Measurements from ENCODE around the gene ATP6V1B1. TPM values are rescaled to one million over a fixed set of nuclear protein-coding genes. Genes with fewer than 3 reads are reported as not detected.

ATP6V1B1 gene
- total RNA-seq, 1 experiment from 2014 or later = 0.40 TPM

- no peak for DNase-seq (ENCODE audit: low read depth)
These were observed 7.6 kb downstream of the ATP6V1B1 start for GRCh38 chr2:70943205-70943871.

- no peak for DNase-seq (ENCODE audit: low read depth)
These were observed 8.5 kb downstream of the ATP6V1B1 start for GRCh38 chr2:70944111-70944690.

DNA sequence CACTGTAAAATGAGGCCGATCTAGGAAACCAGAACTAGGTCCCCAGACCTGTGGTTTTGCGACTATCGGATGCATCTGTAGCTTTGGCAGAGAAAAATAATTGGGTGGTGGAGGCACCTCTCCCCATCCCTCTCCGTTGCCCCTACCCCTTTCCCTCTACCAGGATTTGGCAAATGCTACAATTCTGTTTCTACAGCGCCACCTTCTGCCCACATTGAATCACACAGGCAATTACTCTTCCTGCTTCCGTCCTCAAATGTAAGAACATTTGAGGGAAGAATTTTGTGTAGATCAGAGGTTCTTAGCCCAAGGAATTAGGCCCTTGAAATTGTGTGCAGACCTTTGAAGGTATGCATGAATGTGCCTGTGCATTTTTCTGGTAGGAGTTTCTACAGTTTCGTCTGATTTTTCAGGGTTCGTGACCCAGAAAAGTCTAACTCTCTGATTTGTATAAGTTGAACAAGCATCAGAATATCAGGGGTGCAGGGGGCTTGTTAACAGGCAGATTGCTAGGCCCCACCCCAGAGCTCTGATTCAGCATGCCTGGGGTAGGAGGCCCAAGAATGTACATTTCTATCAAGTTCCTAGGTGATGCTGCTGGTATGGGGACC, 11.2 kb downstream of the ATP6V1B1 start:
- DNase-seq (ENCODE audit: low read depth) = peak; percentile 64

DNA sequence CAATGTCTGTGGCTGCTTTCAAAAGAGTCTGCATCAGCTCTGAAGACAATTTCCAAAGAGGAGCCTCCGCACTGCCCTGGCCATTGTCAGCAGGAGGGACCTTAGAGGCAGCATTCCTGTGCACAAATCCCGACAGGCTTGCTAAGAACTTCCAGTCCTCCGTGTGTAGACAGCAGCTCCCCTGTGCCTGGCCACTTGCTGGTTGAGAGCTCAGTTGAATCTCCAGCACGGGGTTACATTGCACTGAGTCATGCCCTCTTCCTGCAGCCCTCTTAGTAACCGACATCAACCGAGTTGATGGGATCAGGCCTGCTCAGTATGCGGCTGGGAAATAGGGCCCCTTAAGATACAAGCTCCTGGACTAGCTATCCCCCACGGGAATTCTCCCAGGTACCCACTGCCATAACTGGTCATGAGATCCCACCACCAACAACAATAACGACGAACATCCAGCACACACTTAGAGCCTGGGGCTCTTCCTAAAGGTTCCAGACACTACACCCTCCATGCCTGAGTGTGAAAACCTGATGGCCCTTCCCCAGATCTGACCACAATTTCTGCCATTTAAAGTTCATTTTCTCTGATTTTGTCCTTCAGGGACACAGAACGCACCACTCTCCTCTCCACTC, 12.0 kb downstream of the ATP6V1B1 start:
- peak; percentile 84 for DNase-seq (ENCODE audit: low read depth)

GRCh38 chr2:70948337-70949003, 12.8 kb downstream of the ATP6V1B1 start:
- DNase-seq (ENCODE audit: low read depth) = peak; percentile 87

GRCh38 chr2:70949086-70949485, 13.4 kb downstream of the ATP6V1B1 start:
- no peak for DNase-seq (ENCODE audit: low read depth)

DNA sequence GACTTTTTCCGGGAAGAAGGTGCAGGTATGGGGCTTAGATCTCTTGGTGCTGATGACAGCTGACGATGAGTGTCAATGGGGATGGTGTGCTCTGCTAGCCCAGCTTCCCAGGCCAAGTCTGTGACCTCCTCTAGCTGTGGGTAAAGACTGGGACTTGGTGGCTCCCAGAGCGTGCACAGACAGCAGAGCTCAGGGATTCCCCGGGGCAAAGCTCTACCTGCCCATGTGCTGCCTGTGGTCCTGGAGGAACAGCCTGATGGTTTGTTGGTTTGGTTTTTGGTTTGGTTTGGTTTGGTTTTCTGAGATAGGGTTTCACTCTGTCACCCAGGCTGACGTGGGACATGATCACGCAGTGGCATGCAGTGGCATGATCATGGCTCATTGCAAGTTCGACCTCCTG, 19.2 kb downstream of the ATP6V1B1 start:
- DNase-seq (ENCODE audit: low read depth) = no peak

DNA sequence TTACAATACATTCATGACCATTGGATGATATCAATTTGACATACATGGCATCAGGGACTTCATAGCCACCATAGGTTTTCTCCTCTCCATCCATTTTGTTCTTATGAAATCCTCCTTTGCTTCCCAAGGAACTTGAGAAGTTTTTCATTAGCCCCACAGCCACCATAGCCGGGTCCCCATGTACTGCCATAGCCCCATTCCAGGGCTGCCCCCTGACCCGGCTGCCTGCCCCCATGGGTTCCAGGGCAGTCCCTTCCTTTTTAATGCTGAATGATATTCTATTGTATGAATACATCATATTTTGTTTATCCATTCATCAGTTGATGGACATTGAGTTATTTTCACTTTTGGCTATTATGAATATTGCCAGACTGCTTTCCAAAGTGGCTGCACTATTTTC, 20.4 kb downstream of the ATP6V1B1 start:
- DNase-seq (ENCODE audit: low read depth) = no peak

- no peak for DNase-seq (ENCODE audit: low read depth)
These were observed 22.1 kb downstream of the ATP6V1B1 start for GRCh38 chr2:70957798-70958197.

GRCh38 chr2:70958759-70959158, 23.1 kb downstream of the ATP6V1B1 start:
- DNase-seq (ENCODE audit: low read depth) = no peak

GRCh38 chr2:70959271-70959761, 23.6 kb downstream of the ATP6V1B1 start:
- DNase-seq (ENCODE audit: low read depth) = no peak

DNA sequence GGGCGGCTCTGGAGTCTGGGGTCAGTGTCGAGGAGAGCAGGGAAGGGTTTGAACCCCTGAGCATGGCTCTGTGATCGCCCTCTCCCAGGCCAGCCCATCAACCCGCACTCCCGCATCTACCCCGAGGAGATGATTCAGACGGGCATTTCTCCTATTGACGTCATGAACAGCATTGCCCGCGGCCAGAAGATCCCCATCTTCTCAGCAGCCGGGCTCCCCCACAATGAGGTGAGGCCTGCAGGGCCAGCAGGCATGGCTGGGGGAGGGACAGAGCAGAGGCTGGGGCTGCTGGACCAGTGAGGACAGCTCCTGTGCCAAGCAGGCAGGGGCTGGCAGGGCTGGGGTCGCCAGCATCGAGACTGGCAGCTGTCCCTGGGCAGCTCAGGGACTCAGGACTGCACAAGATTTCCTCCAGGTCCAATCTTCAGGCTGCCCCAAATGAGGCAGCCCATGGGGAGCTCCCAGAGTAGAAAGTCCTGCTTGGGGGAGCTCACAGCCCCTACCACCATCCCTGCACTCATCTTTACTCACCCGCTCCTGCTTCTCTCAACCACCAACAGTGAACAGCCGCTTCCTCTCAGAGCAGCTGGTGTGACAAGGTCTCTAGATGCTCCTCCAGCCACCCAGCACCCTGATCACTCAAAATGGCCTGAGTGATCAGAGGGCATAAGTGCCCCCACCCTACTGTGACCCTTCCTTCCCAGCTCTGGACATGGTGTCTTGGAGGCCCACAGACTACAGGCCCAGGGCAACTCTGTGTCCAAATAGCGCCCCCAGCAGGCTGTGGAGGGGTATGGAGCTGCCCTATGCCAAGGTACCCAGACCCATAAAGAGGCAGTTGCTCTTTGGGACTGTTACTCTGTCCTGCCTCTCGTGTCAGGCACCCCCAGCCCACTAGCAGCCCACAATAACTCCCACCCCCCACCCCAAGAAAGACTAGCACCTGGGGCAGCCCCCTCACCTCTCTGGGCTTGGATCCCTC, 24.4 kb downstream of the ATP6V1B1 start:
- no peak for DNase-seq (ENCODE audit: low read depth)

GRCh38 chr2:70960833-70961647, 25.3 kb downstream of the ATP6V1B1 start:
- DNase-seq (ENCODE audit: low read depth) = no peak

GRCh38 chr2:70961648-70961994, 25.9 kb downstream of the ATP6V1B1 start:
- DNase-seq (ENCODE audit: low read depth) = no peak

- DNase-seq (ENCODE audit: low read depth) = no peak
These were observed 26.6 kb downstream of the ATP6V1B1 start for GRCh38 chr2:70962211-70962884.

DNA sequence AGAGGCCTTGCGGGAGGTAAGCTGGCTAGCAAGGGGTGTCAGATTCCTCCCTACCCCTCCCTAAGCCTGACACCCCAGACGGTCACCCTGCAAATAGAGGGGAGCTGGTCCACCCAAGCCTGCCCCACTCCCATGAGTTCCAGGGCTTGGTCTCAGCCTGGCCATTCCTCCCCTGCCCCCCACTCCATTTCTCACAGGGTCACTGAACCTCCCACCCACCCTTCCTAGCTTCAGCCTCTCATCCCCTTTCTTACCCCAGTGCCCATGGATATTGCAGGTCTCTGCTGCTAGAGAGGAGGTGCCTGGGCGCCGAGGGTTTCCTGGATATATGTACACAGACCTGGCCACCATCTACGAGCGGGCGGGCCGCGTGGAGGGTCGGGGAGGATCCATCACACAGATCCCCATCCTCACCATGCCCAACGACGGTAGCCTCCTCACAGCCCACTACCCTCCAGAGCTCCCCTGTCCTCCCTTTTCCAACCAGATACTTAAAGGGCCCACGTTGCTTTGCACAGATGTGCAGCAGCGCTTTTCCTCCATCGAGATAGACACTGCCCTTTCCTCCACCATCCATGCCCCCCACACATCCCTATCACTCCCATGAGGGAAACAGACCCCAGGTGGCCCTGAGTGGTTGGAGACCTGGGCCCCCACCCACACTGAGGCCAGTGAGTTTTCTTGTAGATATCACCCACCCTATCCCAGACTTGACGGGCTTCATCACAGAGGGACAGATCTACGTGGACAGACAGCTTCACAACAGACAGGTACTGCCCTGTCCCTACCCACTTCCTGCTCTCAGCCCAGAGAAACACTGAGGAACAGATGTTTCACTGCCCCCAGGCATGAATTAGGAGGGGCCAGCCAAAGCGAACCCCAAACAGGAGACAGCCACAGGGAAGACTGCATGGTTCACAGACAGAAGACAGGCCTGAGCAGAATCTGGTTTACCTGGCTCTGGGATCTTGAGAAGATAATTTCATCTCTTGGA, 27.5 kb downstream of the ATP6V1B1 start:
- DNase-seq (ENCODE audit: low read depth) = no peak

GRCh38 chr2:70964133-70964532, 28.4 kb downstream of the ATP6V1B1 start:
- DNase-seq (ENCODE audit: low read depth) = no peak
